VCaP (cell line): Measurements from ENCODE around the gene PHF21B.

Experiments
- H3K27ac ChIP-seq: fragments of 450-650 bp; 2 replicates; pipeline ENCODE4 v1.5.1; 2017
- CTCF ChIP-seq: fragments of 450-650 bp; conservative IDR thresholded peaks from 2 replicates; pipeline ENCODE4 v1.5.1; 2017; ENCODE audit warnings: mild to moderate bottlenecking, moderate library complexity

Gene PHF21B

GRCh38 chr22:44837481-44837880, 172.3 kb downstream of the PHF21B start:
- no peak for TF ChIP-seq CTCF
- no peak overlapping the region for H3K27ac ChIP-seq

GRCh38 chr22:44834065-44834464, 175.7 kb downstream of the PHF21B start:
- no peak for TF ChIP-seq CTCF
- no peak overlapping the region for H3K27ac ChIP-seq

GRCh38 chr22:44831885-44832284, 177.9 kb downstream of the PHF21B start:
- no peak overlapping the region for H3K27ac ChIP-seq
- no peak for TF ChIP-seq CTCF
